HUES64 (cell line): Measurements from ENCODE around the gene STK17A. TPM values are rescaled to one million over a fixed set of nuclear protein-coding genes. Genes with fewer than 3 reads are reported as not detected.

ENCODE experiments used
- H3K27ac ChIP-seq: 2 replicates; pipeline ENCODE4 v1.7.0; 2013; ENCODE audit warnings: low read depth, low read length, inconsistent platforms
- H3K27me3 ChIP-seq: 2 replicates; pipeline ENCODE4 v1.6.1; 2013; ENCODE audit warnings: mild to moderate bottlenecking, low read length; ENCODE audit not compliant: insufficient read depth
- H3K36me3 ChIP-seq: 2 replicates; pipeline ENCODE4 v1.6.1; 2013; ENCODE audit warnings: mild to moderate bottlenecking, low read length; ENCODE audit not compliant: insufficient read depth
- H3K4me1 ChIP-seq: 2 replicates; pipeline ENCODE4 v1.6.1; 2013; ENCODE audit warnings: mild to moderate bottlenecking, low read length, moderate library complexity; ENCODE audit not compliant: insufficient read depth
- H3K4me3 ChIP-seq: 2 replicates; pipeline ENCODE4 v1.5.1; 2013; ENCODE audit warnings: mild to moderate bottlenecking, low read length, moderate library complexity
- H3K9ac ChIP-seq: 2 replicates; pipeline ENCODE4 v1.6.1; 2013; ENCODE audit warnings: mild to moderate bottlenecking, low read depth, low read length
- H3K9me3 ChIP-seq: 2 replicates; pipeline ENCODE4 v1.6.1; 2013; ENCODE audit warnings: low read depth, low read length; ENCODE audit not compliant: insufficient read depth
- WGBS: fragments of 150-250, 120-280 bp; methylation state at CpG from one replicate; pipeline ENCODE4 v1.1.7; 2013; ENCODE audit warnings: missing lambda C conversion rate; 5-methylcytosine and 5-hydroxymethylcytosine counted together
- polyA plus RNA-seq, 2 experiments: library from polyadenylated mRNA; stranded (reverse); fragments of 50-300 nt; gene quantifications; one replicate each; pipeline ENCODE4 v1.2.3, GENCODE V29; 2013

The STK17A gene
- polyA plus RNA-seq (2013, experiment 1 of 2), result 11.2 TPM
- 12.1 TPM for polyA plus RNA-seq (2013, experiment 2 of 2)

DNA sequence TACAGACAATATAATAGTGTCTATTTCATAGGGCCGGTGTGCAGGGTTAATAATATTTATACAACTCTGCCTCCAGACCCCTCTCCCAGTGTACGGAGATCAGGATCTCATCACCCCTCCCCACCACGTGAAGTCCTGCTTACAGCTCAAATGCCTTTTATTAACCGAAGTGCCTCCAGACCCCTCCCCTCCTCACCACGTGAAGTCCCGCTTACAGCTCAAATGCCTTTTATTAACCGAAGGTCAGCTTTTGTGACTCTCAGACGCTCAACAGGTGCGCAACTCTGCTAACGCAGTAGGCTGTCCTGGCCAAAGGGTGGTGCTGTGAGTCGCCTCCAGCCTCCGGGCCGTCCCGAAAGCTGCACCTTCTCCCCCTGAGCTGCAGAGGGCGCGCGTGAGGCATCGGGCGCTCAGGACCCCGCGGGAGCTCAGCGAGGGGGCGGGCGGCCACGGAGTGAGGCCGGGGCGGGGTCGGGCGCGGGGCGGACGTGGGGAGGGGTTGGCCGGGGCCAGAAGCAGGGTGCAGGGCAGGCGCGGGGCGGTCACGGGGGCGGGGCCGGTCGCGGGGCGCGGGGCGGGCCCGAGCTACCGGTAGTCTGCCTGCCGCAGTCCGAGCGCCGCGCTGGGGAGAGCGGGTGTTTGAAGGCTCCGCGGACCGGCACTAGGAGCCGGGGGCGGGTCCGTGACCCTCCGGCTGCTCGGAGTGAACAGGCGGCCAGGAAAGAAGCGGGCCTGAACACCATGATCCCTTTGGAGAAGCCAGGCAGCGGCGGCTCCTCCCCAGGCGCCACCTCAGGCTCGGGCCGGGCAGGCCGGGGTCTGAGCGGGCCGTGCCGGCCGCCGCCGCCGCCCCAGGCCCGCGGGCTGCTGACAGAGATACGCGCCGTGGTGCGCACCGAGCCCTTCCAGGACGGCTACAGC is at the start of gene STK17A:
Gene STK17A (plus strand): TSS at position 606 of the 921 bp plus-strand sequence. CDS start 136 bp downstream, at position 742.
- Histone ChIP-seq H3K4me3 (peak within 1 kb of the TSS; percentile 79), H3K27me3 (peaks cover 22% of the 10 kb centered on the region), H3K4me1 (peaks cover 16% of the 10 kb centered on the region), H3K27ac (peak within 1 kb of the TSS; percentile 46; the same call in 1 of the 2 replicates), H3K9me3 (no peaks in the 10 kb centered on the region), H3K9ac (peak within 1 kb of the TSS; percentile 66), H3K36me3 (no peaks in the 10 kb centered on the region)
- 2% methylated on average over 83 of the region's 83 CpGs for WGBS

DNA sequence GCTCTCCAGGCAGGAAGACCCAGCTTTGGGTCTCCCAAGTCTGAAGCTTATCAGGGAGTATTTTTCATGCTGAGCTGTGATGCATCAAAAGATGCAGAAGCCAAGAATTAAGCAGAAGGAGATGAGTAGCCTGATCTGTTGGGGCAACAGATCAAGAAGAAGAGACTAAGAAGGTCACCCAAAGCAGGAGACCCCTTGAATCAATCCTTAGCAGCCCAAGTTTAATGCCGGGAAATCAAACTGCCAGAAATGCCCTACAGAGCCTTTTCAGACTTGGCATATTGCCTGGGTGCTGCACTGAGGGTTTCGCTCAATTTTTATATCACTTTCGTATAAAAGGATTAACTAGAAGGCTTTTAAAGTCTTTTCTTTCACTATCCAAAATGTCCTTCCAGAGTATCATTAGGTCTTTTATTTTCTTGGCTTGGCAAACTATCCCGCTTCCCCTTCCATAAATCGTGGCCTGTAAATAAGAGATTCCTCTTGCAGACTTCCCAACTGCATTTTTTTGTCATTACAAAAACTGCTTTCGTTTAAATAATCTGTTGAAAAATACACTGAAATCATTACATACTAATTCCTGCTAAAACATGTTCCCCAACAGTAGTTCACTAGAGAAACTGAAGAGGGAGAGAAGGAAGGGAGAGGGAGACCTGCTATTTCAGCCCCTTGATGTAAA is 49.0 kb upstream of the STK17A start:
- Histone ChIP-seq H3K36me3 (no peaks in the 10 kb centered on the region), H3K9me3 (no peaks in the 10 kb centered on the region), H3K27ac (no peak overlapping the region), H3K4me1 (no peaks in the 10 kb centered on the region), H3K9ac (no peak overlapping the region), H3K27me3 (no peaks in the 10 kb centered on the region), H3K4me3 (no peak overlapping the region)
- 95% methylated on average over 6 of the region's 6 CpGs for WGBS

DNA sequence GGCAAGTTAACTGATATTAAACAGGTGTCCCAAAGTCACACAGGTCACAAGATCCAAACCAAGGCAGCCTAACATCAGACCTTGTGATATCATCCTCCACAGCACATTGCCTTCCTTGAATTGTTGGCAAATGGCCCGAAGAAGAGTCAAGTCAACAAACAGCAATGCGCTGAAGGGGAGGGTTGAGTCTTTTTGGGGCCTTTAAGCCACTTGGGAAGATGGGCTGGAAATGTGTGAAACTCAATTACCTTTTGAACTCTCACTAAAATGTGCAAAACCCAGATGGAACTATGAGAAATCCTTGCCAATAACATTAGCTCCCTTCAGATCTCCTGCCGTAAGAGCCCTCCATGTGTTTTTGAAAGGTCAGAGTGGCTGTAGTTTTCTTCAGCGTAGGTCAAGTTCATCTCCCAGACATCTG is 47.9 kb upstream of the STK17A start:
- 97% methylated on average over 4 of the region's 4 CpGs for WGBS
- Histone ChIP-seq H3K4me1 (no peaks in the 10 kb centered on the region), H3K27me3 (no peaks in the 10 kb centered on the region), H3K27ac (no peak overlapping the region), H3K9ac (no peak overlapping the region), H3K4me3 (no peak overlapping the region), H3K36me3 (no peaks in the 10 kb centered on the region), H3K9me3 (no peaks in the 10 kb centered on the region)

DNA sequence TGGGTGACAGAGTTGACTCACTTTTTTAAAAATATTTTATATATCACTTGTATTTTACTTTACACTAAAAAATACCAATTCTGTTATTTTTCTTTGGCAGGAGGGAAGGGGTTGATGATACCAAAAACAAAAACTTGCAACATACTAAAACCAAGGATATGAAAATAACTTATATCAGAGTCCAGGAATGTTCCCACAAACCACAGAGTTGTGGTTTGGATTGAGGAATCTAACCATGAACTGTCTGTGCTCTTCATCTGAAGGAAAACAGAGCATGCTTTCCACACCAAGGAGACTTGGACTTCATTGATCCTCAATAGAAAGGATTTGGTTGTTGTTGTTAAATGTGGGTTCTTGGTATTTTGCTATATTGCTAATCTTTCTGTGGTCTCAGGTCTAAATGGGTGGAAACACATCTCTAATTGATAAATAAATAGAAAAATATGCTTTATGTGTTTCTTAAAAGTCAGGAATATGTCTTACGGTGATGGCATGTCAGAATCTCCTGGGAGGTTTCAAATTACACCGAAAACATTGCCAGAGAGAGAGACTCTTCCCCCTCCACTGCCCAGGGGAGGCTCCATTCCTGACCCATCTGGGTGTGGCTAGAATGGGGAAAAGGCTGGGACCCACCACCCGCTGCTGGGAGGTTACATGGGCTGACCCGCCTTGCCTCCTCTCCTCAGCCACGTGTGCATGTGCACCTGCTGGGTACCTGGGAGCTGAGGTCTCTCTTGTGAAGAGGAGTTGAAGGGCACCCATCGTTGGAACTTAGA is 46.9 kb upstream of the STK17A start:
- H3K27ac ChIP-seq, result no peak overlapping the region
- no peaks in the 10 kb centered on the region for H3K36me3 ChIP-seq
- WGBS, result 88% methylated on average over 6 of the region's 6 CpGs

GRCh38 chr7:43536773-43537172 is 46.1 kb upstream of the STK17A start:
- 89% methylated on average over 15 of the region's 15 CpGs for WGBS
- Histone ChIP-seq H3K4me3 (no peak overlapping the region), H3K4me1 (no peaks in the 10 kb centered on the region), H3K9me3 (no peaks in the 10 kb centered on the region), H3K27ac (no peak overlapping the region), H3K27me3 (no peaks in the 10 kb centered on the region), H3K36me3 (no peaks in the 10 kb centered on the region), H3K9ac (no peak overlapping the region)

More for the DNA sequence above, 46.9 kb upstream of the STK17A start:
- no peak overlapping the region for H3K4me3 ChIP-seq
- no peaks in the 10 kb centered on the region for H3K4me1 ChIP-seq
- no peaks in the 10 kb centered on the region for H3K27me3 ChIP-seq
- H3K9ac ChIP-seq, result no peak overlapping the region
- H3K9me3 ChIP-seq, result no peaks in the 10 kb centered on the region

DNA sequence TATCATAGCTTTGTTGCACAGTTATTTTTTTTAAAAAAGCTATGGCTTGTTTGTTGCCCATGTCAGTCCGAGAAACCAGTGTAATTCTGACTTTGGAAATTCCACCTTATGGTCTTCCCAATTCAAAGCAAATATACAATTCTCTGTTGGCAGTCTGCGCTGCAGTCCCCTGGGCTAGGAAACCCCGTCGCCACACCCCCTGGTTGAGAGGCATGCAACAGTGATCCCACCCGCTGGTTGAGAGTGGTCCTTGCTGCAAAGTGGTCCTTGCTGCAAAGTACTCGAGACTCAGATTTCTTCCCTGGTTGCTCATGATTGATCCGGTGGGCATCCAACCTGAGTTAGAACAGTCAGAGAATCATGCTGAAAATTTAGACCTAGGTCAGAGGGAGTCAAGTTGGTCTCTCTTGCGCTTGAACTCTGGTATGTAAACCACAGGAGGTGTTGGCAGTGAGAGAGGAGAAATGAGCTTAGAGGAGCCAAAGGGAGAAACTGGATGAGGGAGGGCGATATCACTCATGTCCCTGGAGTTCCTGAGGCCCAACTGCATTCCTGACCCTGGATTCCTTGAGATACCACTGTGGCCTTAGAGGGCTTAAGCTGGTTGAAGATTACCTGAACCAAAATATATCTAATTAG is 45.0 kb upstream of the STK17A start:
- no peak overlapping the region for H3K27ac ChIP-seq
- no peak overlapping the region for H3K4me3 ChIP-seq
- H3K9ac ChIP-seq, result no peak overlapping the region
- H3K4me1 ChIP-seq, result no peaks in the 10 kb centered on the region
- WGBS, result 86% methylated on average over 9 of the region's 9 CpGs
- no peaks in the 10 kb centered on the region for H3K9me3 ChIP-seq
- H3K27me3 ChIP-seq, result no peaks in the 10 kb centered on the region
- H3K36me3 ChIP-seq, result no peaks in the 10 kb centered on the region

GRCh38 chr7:43538404-43538771 is 44.5 kb upstream of the STK17A start:
- H3K36me3 ChIP-seq, result no peaks in the 10 kb centered on the region
- H3K4me3 ChIP-seq, result no peak overlapping the region
- H3K4me1 ChIP-seq, result no peaks in the 10 kb centered on the region
- H3K9ac ChIP-seq, result no peak overlapping the region
- no peaks in the 10 kb centered on the region for H3K9me3 ChIP-seq
- H3K27me3 ChIP-seq, result no peaks in the 10 kb centered on the region
- H3K27ac ChIP-seq, result no peak overlapping the region
- WGBS, result 97% methylated on average over 4 of the region's 4 CpGs

DNA sequence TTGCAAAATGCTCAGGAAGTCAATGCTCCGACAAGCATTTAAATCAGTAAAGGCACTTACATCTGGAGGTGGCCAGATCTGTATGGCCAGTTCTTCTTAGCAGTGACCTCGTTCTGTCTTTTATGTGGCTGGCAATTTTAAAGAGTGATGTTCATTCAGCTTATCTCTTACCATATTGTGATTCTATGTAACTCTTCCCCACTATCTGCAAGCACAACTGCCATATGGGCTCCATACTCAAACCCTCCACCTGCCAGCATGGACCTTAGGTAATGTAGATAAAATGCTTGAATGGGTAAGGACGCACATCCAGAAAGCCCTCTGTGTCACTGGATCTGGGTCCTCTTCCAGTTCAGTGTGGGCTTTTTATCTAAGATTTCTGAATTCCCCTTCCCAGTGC is 42.4 kb upstream of the STK17A start:
- Histone ChIP-seq H3K36me3 (no peaks in the 10 kb centered on the region), H3K9ac (no peak overlapping the region), H3K27ac (no peak overlapping the region), H3K4me3 (no peak overlapping the region), H3K9me3 (no peaks in the 10 kb centered on the region), H3K27me3 (no peaks in the 10 kb centered on the region), H3K4me1 (no peaks in the 10 kb centered on the region)
- 87% methylated on average over 3 of the region's 3 CpGs for WGBS

DNA sequence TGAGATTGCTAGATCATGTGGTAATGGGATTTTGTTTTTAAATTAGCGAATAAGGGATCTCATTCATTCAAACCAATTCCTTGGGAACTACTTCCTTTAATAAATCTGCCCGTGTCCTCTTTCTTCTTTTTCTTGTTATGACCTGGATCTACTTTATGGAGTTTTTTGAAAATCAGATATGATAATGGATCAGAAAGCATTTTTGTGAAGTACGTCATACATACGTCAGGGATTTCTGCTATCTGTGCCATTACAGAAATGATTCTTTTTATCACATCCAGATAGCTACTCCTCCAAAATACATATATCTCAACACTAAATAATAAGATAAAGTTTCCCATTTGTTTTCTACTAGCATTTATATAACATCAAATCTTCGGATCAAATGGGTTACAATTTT is 40.2 kb upstream of the STK17A start:
- 100% methylated on average over 4 of the region's 5 CpGs for WGBS
- Histone ChIP-seq H3K27me3 (no peaks in the 10 kb centered on the region), H3K36me3 (no peaks in the 10 kb centered on the region), H3K9me3 (no peaks in the 10 kb centered on the region), H3K27ac (no peak overlapping the region), H3K9ac (no peak overlapping the region), H3K4me1 (no peaks in the 10 kb centered on the region), H3K4me3 (no peak overlapping the region)

- Histone ChIP-seq H3K36me3 (no peaks in the 10 kb centered on the region), H3K4me1 (no peaks in the 10 kb centered on the region), H3K4me3 (no peak overlapping the region), H3K27ac (no peak overlapping the region), H3K9ac (no peak overlapping the region), H3K27me3 (no peaks in the 10 kb centered on the region), H3K9me3 (no peaks in the 10 kb centered on the region)
Measured at GRCh38 chr7:43546231-43546630, 36.7 kb upstream of the STK17A start.
